Neural cell (in vitro differentiated cells): ENCODE data around the gene PRIMPOL. TPM values are rescaled to one million over a fixed set of nuclear protein-coding genes. Genes with fewer than 3 reads are reported as not detected.

ENCODE experiments used
- H2AFZ ChIP-seq: fragments of 200-600, 300-800 bp; sonication (generic), shearing (Covaris generic); 2 replicates; pipeline ENCODE4 v1.6.0; 2014; ENCODE audit warnings: low read depth, mild to moderate bottlenecking, antibody characterized with exemption, low read length, moderate library complexity
- H3F3A ChIP-seq: fragments of 200-600 bp; shearing (Covaris generic); 2 replicates; pipeline ENCODE4 v1.6.1; 2016; ENCODE audit warnings: mild to moderate bottlenecking, moderate library complexity, mixed read lengths, antibody characterized with exemption, low read length; ENCODE audit not compliant: insufficient read depth, poor library complexity, severe bottlenecking
- H3K27ac ChIP-seq: fragments of 200-600, 300-800 bp; sonication (generic), shearing (Covaris generic); 2 replicates; pipeline ENCODE4 v1.5.1; 2014; ENCODE audit warnings: mild to moderate bottlenecking, low read length, moderate library complexity
- H3K27me3 ChIP-seq: fragments of 300-800, 200-600 bp; sonication (generic), shearing (Covaris generic); 2 replicates; pipeline ENCODE4 v1.6.0; 2014; ENCODE audit warnings: mild to moderate bottlenecking, low read depth, low read length, moderate library complexity; ENCODE audit not compliant: insufficient read depth
- H3K36me3 ChIP-seq: fragments of 300-800, 200-600 bp; sonication (generic), shearing (Covaris generic); 2 replicates; pipeline ENCODE4 v1.5.1; 2014; ENCODE audit warnings: mild to moderate bottlenecking, antibody characterized with exemption, low read length, moderate library complexity; ENCODE audit not compliant: insufficient read depth
- H3K4me2 ChIP-seq: fragments of 300-800, 200-600 bp; sonication (generic), shearing (Covaris generic); 2 replicates; pipeline ENCODE4 v1.6.0; 2014; ENCODE audit warnings: mild to moderate bottlenecking, low read length
- H3K4me3 ChIP-seq: fragments of 300-800, 200-600 bp; sonication (generic), shearing (Covaris generic); 2 replicates; pipeline ENCODE4 v1.5.1; 2014; ENCODE audit warnings: mild to moderate bottlenecking, low read length, moderate library complexity
- H3K79me2 ChIP-seq: fragments of 200-600 bp; shearing (Covaris generic); replicated peaks from 2 replicates; pipeline ENCODE4 v1.6.0; 2014; ENCODE audit warnings: mild to moderate bottlenecking, low read length, moderate library complexity; ENCODE audit not compliant: insufficient read depth
- H3K9ac ChIP-seq: fragments of 300-800, 200-600 bp; sonication (generic), shearing (Covaris generic); 2 replicates; pipeline ENCODE4 v1.6.1; 2016; ENCODE audit warnings: mild to moderate bottlenecking, low read length, mixed read lengths
- H3K9me2 ChIP-seq: fragments of 200-600 bp; shearing (Covaris generic); 2 replicates; pipeline ENCODE4 v1.6.1; 2016; ENCODE audit warnings: mild to moderate bottlenecking, low read length, mixed read lengths; ENCODE audit not compliant: insufficient read depth
- H3K9me3 ChIP-seq: fragments of 200-600, 300-800 bp; sonication (generic), shearing (Covaris generic); 2 replicates; pipeline ENCODE4 v1.6.1; 2016; ENCODE audit warnings: mild to moderate bottlenecking, mixed run types, low read length, moderate library complexity, mixed read lengths
- H4K20me1 ChIP-seq: fragments of 200-600 bp; shearing (Covaris generic); 2 replicates; pipeline ENCODE4 v1.6.1; 2016; ENCODE audit warnings: mild to moderate bottlenecking, mixed run types; ENCODE audit not compliant: insufficient read depth
- CTCF ChIP-seq: fragments of 450-650 bp; IDR thresholded peaks from 2 replicates; pipeline ENCODE4 v1.5.1; 2014; ENCODE audit warnings: antibody characterized with exemption, mild to moderate bottlenecking, moderate library complexity; ENCODE audit not compliant: poor library complexity, severe bottlenecking
- EP300 ChIP-seq: fragments of 450-650 bp; conservative IDR thresholded peaks from 2 replicates; pipeline ENCODE4 v1.6.1; 2014; ENCODE audit warnings: antibody characterized with exemption, mild to moderate bottlenecking, moderate library complexity; ENCODE audit not compliant: poor library complexity, severe bottlenecking
- EZH2 ChIP-seq: fragments of 200-600, 300-800 bp; shearing (Covaris generic), sonication (generic); IDR thresholded peaks from 2 replicates; pipeline ENCODE4 v1.6.1; 2014; ENCODE audit warnings: antibody characterized with exemption, low read length, borderline replicate concordance, mild to moderate bottlenecking; ENCODE audit not compliant: insufficient read depth, poor library complexity, severe bottlenecking
- MXI1 ChIP-seq: fragments of 450-650 bp; conservative IDR thresholded peaks from 2 replicates; pipeline ENCODE4 v1.6.1; 2014; ENCODE audit warnings: antibody characterized with exemption, mild to moderate bottlenecking; ENCODE audit not compliant: poor library complexity, severe bottlenecking
- POLR2AphosphoS5 ChIP-seq: IDR thresholded peaks from 2 replicates; pipeline ENCODE4 v1.6.1; 2012
- RAD21 ChIP-seq: fragments of 450-650 bp; conservative IDR thresholded peaks from 2 replicates; pipeline ENCODE4 v1.6.1; 2014; ENCODE audit warnings: antibody characterized with exemption, mild to moderate bottlenecking, moderate library complexity
- REST ChIP-seq: IDR thresholded peaks from 2 replicates; pipeline ENCODE4 v1.6.1; 2012; ENCODE audit warnings: borderline replicate concordance
- SMC3 ChIP-seq: fragments of 450-650 bp; conservative IDR thresholded peaks from 2 replicates; pipeline ENCODE4 v1.6.1; 2014; ENCODE audit warnings: antibody characterized with exemption, mild to moderate bottlenecking, moderate library complexity; ENCODE audit not compliant: poor library complexity
- TAF1 ChIP-seq: IDR thresholded peaks from 2 replicates; pipeline ENCODE4 v1.6.1; 2012; ENCODE audit warnings: low read depth
- polyA plus RNA-seq: library from polyadenylated mRNA; depleted of rRNA; stranded (reverse); fragments of >200 nt; gene quantifications from 2 replicates; pipeline ENCODE4 v1.2.3, GENCODE V29; 2014

The PRIMPOL gene
- polyA plus RNA-seq, 1 donor from 2014 or later: 23.6 TPM

- Histone ChIP-seq H3K9ac (no peak overlapping the region), H3K4me3 (no peak overlapping the region), H3F3A (no peaks in the 10 kb centered on the region), H3K27ac (no peak overlapping the region), H3K79me2 (no peaks in the 10 kb centered on the region), H4K20me1 (no peaks in the 10 kb centered on the region), H3K27me3 (no peaks in the 10 kb centered on the region), H3K4me2 (no peak overlapping the region), H2AFZ (no peak overlapping the region), H3K9me2 (no peaks in the 10 kb centered on the region), H3K36me3 (no peaks in the 10 kb centered on the region), H3K9me3 (no peaks in the 10 kb centered on the region)
- TF ChIP-seq SMC3 (no peak), CTCF (no peak), REST (no peak), TAF1 (no peak), POLR2AphosphoS5 (no peak), EZH2 (no peak), RAD21 (no peak), MXI1 (no peak), EP300 (no peak)
Observed at GRCh38 chr4:184688005-184688404, 38.5 kb downstream of the PRIMPOL start.

GRCh38 chr4:184688447-184688846 lies 38.9 kb downstream of the PRIMPOL start:
- Histone ChIP-seq H3K4me2 (no peak overlapping the region), H3K36me3 (no peaks in the 10 kb centered on the region), H3F3A (no peaks in the 10 kb centered on the region), H2AFZ (no peak overlapping the region), H3K9ac (no peak overlapping the region), H3K27me3 (no peaks in the 10 kb centered on the region), H3K27ac (no peak overlapping the region), H4K20me1 (no peaks in the 10 kb centered on the region), H3K9me2 (no peaks in the 10 kb centered on the region), H3K4me3 (no peak overlapping the region), H3K9me3 (no peaks in the 10 kb centered on the region), H3K79me2 (no peaks in the 10 kb centered on the region)
- TF ChIP-seq MXI1 (no peak), SMC3 (no peak), TAF1 (no peak), EP300 (no peak), POLR2AphosphoS5 (no peak), EZH2 (no peak), CTCF (no peak), RAD21 (no peak), REST (no peak)
